OCI-LY7 (cell line): ENCODE measurements around the gene CENPVL3. TPM values are rescaled to one million over a fixed set of nuclear protein-coding genes. Genes with fewer than 3 reads are reported as not detected.
"Not testable (repeated sequence)": the region's sequence is repeated elsewhere in the genome, so short reads cannot be mapped to it uniquely, and the experiment has no call there.

Source experiments
- Bru-seq: library from RNA; stranded (reverse); fragments of 400-500 nt; gene quantifications from one replicate; lab custom pipeline; 2021; lab: Mats Ljungman, UMichigan
- BruChase-seq, 2 experiments: library from RNA; stranded (reverse); fragments of 400-500 nt; gene quantifications; one replicate each; lab custom pipeline; 2021; lab: Mats Ljungman, UMichigan
- BruUV-seq: library from RNA; stranded (reverse); fragments of 400-500 nt; replicated peaks from 2 replicates; lab custom pipeline; 2021; lab: Mats Ljungman, UMichigan
- CTCF ChIA-PET: fragments of 300-600 bp; sonication (Branson Sonifier 250); formaldehyde crosslinking; loops from one replicate; lab custom pipeline; 2022; ENCODE audit warnings: antibody characterized with exemption; ENCODE audit not compliant: unreplicated experiment; lab: Charles Lee
- POLR2A ChIA-PET: fragments of 300-600 bp; sonication (Branson Sonifier 250); formaldehyde crosslinking; loops from one replicate; lab custom pipeline; 2022; ENCODE audit warnings: antibody characterized with exemption; lab: Charles Lee
- DNase-seq: peaks from one replicate; pipeline ENCODE4 v3.0.0-alpha.2; 2015; ENCODE audit warnings: low spot score
- H2AFZ ChIP-seq: fragments of 200-600 bp; sonication (generic), shearing (Covaris generic); 2 replicates; pipeline ENCODE4 v1.6.1; 2014; ENCODE audit warnings: mild to moderate bottlenecking, antibody characterized with exemption, low read length, moderate library complexity
- H3K27ac ChIP-seq: fragments of 200-600 bp; sonication (generic); 2 replicates; pipeline ENCODE4 v1.5.1; 2014; ENCODE audit warnings: mixed run types, low read depth, mild to moderate bottlenecking, moderate library complexity, low read length, inconsistent platforms; ENCODE audit not compliant: poor library complexity, severe bottlenecking
- H3K36me3 ChIP-seq: fragments of 200-600 bp; sonication (generic); 2 replicates; pipeline ENCODE4 v1.6.1; 2014; ENCODE audit warnings: mild to moderate bottlenecking, antibody characterized with exemption, low read length, moderate library complexity, mixed read lengths; ENCODE audit not compliant: insufficient read depth
- H3K4me1 ChIP-seq: fragments of 200-600 bp; sonication (generic); 2 replicates; pipeline ENCODE4 v1.5.1; 2014; ENCODE audit warnings: mild to moderate bottlenecking, low read length; ENCODE audit not compliant: insufficient read depth, poor library complexity, severe bottlenecking
- H3K4me2 ChIP-seq: fragments of 200-600 bp; sonication (generic); 2 replicates; pipeline ENCODE4 v1.6.1; 2014; ENCODE audit warnings: mild to moderate bottlenecking, low read length
- H3K4me3 ChIP-seq: fragments of 200-600 bp; sonication (generic); 2 replicates; pipeline ENCODE4 v1.5.1; 2014; ENCODE audit warnings: mild to moderate bottlenecking, low read depth, low read length; ENCODE audit not compliant: poor library complexity, severe bottlenecking
- H3K79me2 ChIP-seq: fragments of 200-600 bp; sonication (generic); 2 replicates; pipeline ENCODE4 v1.6.1; 2016; ENCODE audit warnings: low read depth, mild to moderate bottlenecking, low read length, moderate library complexity, mixed read lengths; ENCODE audit not compliant: insufficient read depth
- H3K9me2 ChIP-seq: fragments of 200-600 bp; sonication (generic); 2 replicates; pipeline ENCODE4 v1.6.1; 2016; ENCODE audit warnings: mild to moderate bottlenecking, low read length, mixed read lengths; ENCODE audit not compliant: insufficient read depth
- H3K9me3 ChIP-seq: fragments of 200-600 bp; sonication (generic); 2 replicates; pipeline ENCODE4 v1.6.1; 2014; ENCODE audit warnings: mild to moderate bottlenecking, mixed run types, low read length, mixed read lengths
- H4K20me1 ChIP-seq: fragments of 200-600 bp; sonication (generic); 2 replicates; pipeline ENCODE4 v1.6.1; 2014; ENCODE audit warnings: mild to moderate bottlenecking, antibody characterized with exemption, low read length, moderate library complexity, mixed read lengths; ENCODE audit not compliant: insufficient read depth
- CTCF ChIP-seq: fragments of 200-600 bp; sonication (generic); conservative IDR thresholded peaks from 2 replicates; pipeline ENCODE4 v1.5.1; 2014; ENCODE audit warnings: mild to moderate bottlenecking, antibody characterized with exemption, low read length, moderate library complexity, mixed read lengths
- EZH2phosphoT487 ChIP-seq: fragments of 200-600 bp; sonication (generic); IDR thresholded peaks from 2 replicates; pipeline ENCODE4 v1.6.1; 2018; ENCODE audit warnings: low read depth, borderline replicate concordance, mild to moderate bottlenecking, mixed run types, antibody characterized with exemption, low read length, moderate library complexity, mixed read lengths
- intact Hi-C: fragments of 100-400 bp; cut with micrococcal nuclease; formaldehyde crosslinking; loops from one replicate; pipeline ENCODE4 v1.10.0; 2022; ENCODE audit not compliant: unreplicated experiment
- long read RNA-seq: library from polyadenylated mRNA; stranded (forward); transcript quantifications from one replicate; pipeline ENCODE4 v2.0.0, GENCODE V29; 2022
- total RNA-seq, 2 experiments: library from RNA; depleted of rRNA in 1 of 2; stranded (reverse); fragments of >200 nt in 1 of 2; shearing (Covaris generic) in 1 of 2; gene quantifications; 2 replicates each; pipeline ENCODE4 v1.2.3, GENCODE V29; 2014 to 2022

CENPVL3 gene
- total RNA-seq (2014; rRNA removed; shearing (Covaris generic)) (not detected in 2 replicates), total RNA-seq (2022) (not detected in 2 replicates), Bru-seq, nascent RNA (not detected), BruChase-seq, experiment 1, labeled RNA remaining after a 6-hour chase (not detected), BruChase-seq, experiment 2, labeled RNA remaining after a 2-hour chase (not detected)
- long read RNA-seq, result 0 reads

- H3K27ac ChIP-seq, H3K36me3 ChIP-seq, H3K4me3 ChIP-seq, H2AFZ ChIP-seq, H3K4me1 ChIP-seq, H4K20me1 ChIP-seq, BruUV-seq, intact Hi-C loops, CTCF ChIA-PET, POLR2A ChIA-PET, DNase-seq, H3K9me2 ChIP-seq, H3K79me2 ChIP-seq, H3K4me2 ChIP-seq, H3K9me3 ChIP-seq: not testable (repeated sequence)
Observed at GRCh38 chrX:51618241-51619155, at the start of gene CENPVL3. Gene CENPVL3, minus strand, starts transcription at chrX:51618912. Its CDS starts 39 bp downstream, at chrX:51618873.

GRCh38 chrX:51665981-51666380 lies 47.3 kb upstream of the CENPVL3 start:
- intact Hi-C loops, result no loop called here
- Histone ChIP-seq H3K4me3 (no peak overlapping the region), H3K9me3 (no peaks in the 10 kb centered on the region), H3K36me3 (no peaks in the 10 kb centered on the region), H3K4me1 (no peaks in the 10 kb centered on the region), H2AFZ (no peak overlapping the region), H3K4me2 (no peak overlapping the region), H4K20me1 (no peaks in the 10 kb centered on the region), H3K27ac (no peak overlapping the region), H3K9me2 (no peaks in the 10 kb centered on the region), H3K79me2 (no peaks in the 10 kb centered on the region)
- ChIA-PET POLR2A (interaction anchor here (0.7 kb wide), 1 partner anchor 444 kb away, joined by 3 read pairs; no protein-coding TSS in a partner anchor), CTCF (no interaction called here)
- TF ChIP-seq EZH2phosphoT487 (no peak), CTCF (no peak)
- DNase-seq, result no peak
- BruUV-seq, result no TSS peak

GRCh38 chrX:51643377-51643776 lies 24.7 kb upstream of the CENPVL3 start:
- ChIA-PET POLR2A (interaction anchor here (1.1 kb wide), 1 partner anchor 162 kb away, joined by 3 read pairs; no protein-coding TSS in a partner anchor), CTCF (no interaction called here)
- DNase-seq, result no peak
- TF ChIP-seq CTCF (no peak), EZH2phosphoT487 (no peak)
- intact Hi-C loops, result loop anchor here (5.0 kb wide), 1 partner anchor 619 kb away; no protein-coding TSS in a partner anchor
- Histone ChIP-seq H3K4me2 (no peak overlapping the region), H3K9me3 (no peaks in the 10 kb centered on the region), H2AFZ (no peak overlapping the region), H3K9me2 (no peaks in the 10 kb centered on the region), H4K20me1 (no peaks in the 10 kb centered on the region), H3K36me3 (no peaks in the 10 kb centered on the region), H3K4me3 (no peak overlapping the region), H3K4me1 (no peaks in the 10 kb centered on the region), H3K27ac (no peak overlapping the region), H3K79me2 (no peaks in the 10 kb centered on the region)
- no TSS peak for BruUV-seq
